ENCODE data around the gene ASTL.

- TF ChIP-seq CTCF (IDR thresholded peaks at IDR 0.05) (no peak), POLR2A (IDR thresholded peaks at IDR 0.05) (no peak)
Observed at GRCh38 chr2:96136129-96136720, 2.1 kb downstream of the ASTL start.

Measured in body of pancreas (tissue), 4 donors.